Measurements from ENCODE around the gene ACKR1.

ACKR1 gene

DNA sequence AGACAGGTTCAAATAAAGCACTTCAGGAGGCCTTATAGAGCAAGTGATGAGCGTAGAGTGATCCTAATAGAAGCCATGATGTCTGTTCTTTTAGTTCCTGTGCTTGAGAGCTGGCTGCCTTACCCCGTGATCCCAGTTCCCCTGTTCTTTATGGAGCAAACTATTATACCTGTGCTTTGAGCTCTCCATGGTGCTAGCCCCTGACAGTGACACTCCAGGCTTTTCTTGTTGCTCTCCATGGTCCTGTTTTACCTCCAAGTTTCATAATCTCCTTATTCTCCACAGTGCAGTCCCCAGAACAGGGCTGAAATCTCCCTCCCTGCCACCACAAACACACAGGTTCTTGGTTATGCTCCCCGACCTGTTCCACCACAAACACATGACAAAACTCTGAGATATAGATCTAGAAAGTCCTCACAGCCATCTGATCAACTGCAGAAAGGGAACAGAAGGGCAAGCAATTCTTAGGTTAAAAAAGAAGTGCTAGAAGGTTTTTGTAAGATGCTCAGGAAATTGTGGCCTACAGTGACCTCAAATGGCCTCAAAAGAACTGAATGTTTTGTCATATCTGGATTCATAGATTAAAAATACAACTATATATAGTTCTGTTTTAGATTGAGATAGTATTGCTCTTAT is 27.3 kb upstream of the ACKR1 start:
- TF ChIP-seq, protein P1, sequence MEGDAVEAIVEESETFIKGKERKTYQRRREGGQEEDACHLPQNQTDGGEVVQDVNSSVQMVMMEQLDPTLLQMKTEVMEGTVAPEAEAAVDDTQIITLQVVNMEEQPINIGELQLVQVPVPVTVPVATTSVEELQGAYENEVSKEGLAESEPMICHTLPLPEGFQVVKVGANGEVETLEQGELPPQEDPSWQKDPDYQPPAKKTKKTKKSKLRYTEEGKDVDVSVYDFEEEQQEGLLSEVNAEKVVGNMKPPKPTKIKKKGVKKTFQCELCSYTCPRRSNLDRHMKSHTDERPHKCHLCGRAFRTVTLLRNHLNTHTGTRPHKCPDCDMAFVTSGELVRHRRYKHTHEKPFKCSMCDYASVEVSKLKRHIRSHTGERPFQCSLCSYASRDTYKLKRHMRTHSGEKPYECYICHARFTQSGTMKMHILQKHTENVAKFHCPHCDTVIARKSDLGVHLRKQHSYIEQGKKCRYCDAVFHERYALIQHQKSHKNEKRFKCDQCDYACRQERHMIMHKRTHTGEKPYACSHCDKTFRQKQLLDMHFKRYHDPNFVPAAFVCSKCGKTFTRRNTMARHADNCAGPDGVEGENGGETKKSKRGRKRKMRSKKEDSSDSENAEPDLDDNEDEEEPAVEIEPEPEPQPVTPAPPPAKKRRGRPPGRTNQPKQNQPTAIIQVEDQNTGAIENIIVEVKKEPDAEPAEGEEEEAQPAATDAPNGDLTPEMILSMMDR (conservative IDR thresholded peaks at IDR 0.05; ENCODE audit: low read length), result no peak
- Histone ChIP-seq H3K9me2 (replicated peaks; ENCODE audit: low read depth, low read length) (no peaks in the 10 kb centered on the region), H3F3A (ENCODE audit: low read depth) (no peaks in the 10 kb centered on the region), H2AFZ (ENCODE audit: low read length) (no peak overlapping the region), H3K27me3 (ENCODE audit: insufficient read depth, low read length, poor library complexity, severe bottlenecking) (no peaks in the 10 kb centered on the region), H3K9ac (ENCODE audit: low read depth, low read length, poor library complexity, severe bottlenecking) (no peak overlapping the region), H3K79me2 (ENCODE audit: insufficient read depth, low read length) (no peaks in the 10 kb centered on the region), H3K4me3 (ENCODE audit: low read length, poor library complexity, severe bottlenecking) (no peak overlapping the region), H3K4me1 (ENCODE audit: insufficient read depth, low read length, poor library complexity, severe bottlenecking) (no peaks in the 10 kb centered on the region), H4K20me1 (ENCODE audit: insufficient read depth, low read length, poor library complexity, severe bottlenecking) (no peaks in the 10 kb centered on the region), H3K36me3 (ENCODE audit: insufficient read depth, low read length) (no peaks in the 10 kb centered on the region), H3K9me3 (ENCODE audit: insufficient read depth, low read depth, low read length) (no peaks in the 10 kb centered on the region), H3K4me2 (ENCODE audit: low read depth, low read length, poor library complexity, severe bottlenecking) (no peak overlapping the region)

DNA sequence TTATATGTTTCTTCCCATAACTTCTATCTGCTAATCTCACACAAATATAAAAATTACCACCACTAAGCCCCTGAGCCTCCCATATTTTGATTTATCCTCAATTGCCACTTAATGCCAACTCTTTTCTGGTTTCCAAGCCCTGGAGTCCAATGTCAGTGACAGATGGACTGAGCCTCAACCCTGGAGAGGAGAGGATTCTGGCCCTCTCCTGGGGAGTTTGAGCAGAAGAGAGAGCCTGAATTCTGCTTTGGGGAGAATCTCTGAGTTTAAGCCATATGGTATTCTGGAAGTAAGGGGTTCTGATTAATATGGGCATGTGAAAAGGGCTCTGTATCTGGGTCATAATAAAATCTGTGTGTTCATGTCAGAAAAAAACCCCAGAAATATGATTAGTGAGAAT is 24.8 kb upstream of the ACKR1 start:
- Histone ChIP-seq H3K9me3 (ENCODE audit: insufficient read depth, low read depth, low read length) (no peaks in the 10 kb centered on the region), H3K9me2 (replicated peaks; ENCODE audit: low read depth, low read length) (no peaks in the 10 kb centered on the region), H3K79me2 (ENCODE audit: insufficient read depth, low read length) (no peaks in the 10 kb centered on the region), H3K4me3 (ENCODE audit: low read length, poor library complexity, severe bottlenecking) (no peak overlapping the region), H3K9ac (ENCODE audit: low read depth, low read length, poor library complexity, severe bottlenecking) (no peak overlapping the region), H3K36me3 (ENCODE audit: insufficient read depth, low read length) (no peaks in the 10 kb centered on the region), H3F3A (ENCODE audit: low read depth) (no peaks in the 10 kb centered on the region), H3K27me3 (ENCODE audit: insufficient read depth, low read length, poor library complexity, severe bottlenecking) (no peaks in the 10 kb centered on the region), H3K4me1 (ENCODE audit: insufficient read depth, low read length, poor library complexity, severe bottlenecking) (no peaks in the 10 kb centered on the region), H2AFZ (ENCODE audit: low read length) (no peak overlapping the region), H3K4me2 (ENCODE audit: low read depth, low read length, poor library complexity, severe bottlenecking) (no peak overlapping the region), H4K20me1 (ENCODE audit: insufficient read depth, low read length, poor library complexity, severe bottlenecking) (no peaks in the 10 kb centered on the region)
- no peak for TF ChIP-seq EZH2phosphoT487 (IDR thresholded peaks at IDR 0.05; ENCODE audit: borderline replicate concordance)
- TF ChIP-seq, protein P1 (conservative IDR thresholded peaks at IDR 0.05; ENCODE audit: low read length), result no peak

DNA sequence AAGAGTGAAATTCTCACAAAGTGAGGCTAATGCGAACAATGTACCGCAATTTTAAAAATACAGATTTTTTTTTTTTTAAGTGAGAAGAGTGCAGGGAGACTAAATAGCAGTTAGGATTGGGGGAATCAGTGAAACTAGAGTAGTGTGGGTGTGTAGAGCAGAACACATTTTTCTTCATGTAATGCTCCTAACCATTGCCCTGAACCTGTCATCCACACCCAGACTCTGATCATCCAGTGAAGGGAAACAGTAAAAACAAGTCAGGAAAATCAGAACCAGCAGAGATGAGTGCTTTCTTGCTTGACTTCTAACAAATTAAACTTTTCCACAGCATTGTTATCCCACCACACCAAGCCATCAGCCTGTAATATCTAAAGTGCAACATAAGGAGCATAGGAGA is 24.2 kb upstream of the ACKR1 start:
- Histone ChIP-seq H3K9me3 (ENCODE audit: insufficient read depth, low read depth, low read length) (no peaks in the 10 kb centered on the region), H3K4me3 (ENCODE audit: low read length, poor library complexity, severe bottlenecking) (no peak overlapping the region), H2AFZ (ENCODE audit: low read length) (no peak overlapping the region), H3K36me3 (ENCODE audit: insufficient read depth, low read length) (no peaks in the 10 kb centered on the region), H3K27me3 (ENCODE audit: insufficient read depth, low read length, poor library complexity, severe bottlenecking) (no peaks in the 10 kb centered on the region), H3K79me2 (ENCODE audit: insufficient read depth, low read length) (no peaks in the 10 kb centered on the region), H3K9ac (ENCODE audit: low read depth, low read length, poor library complexity, severe bottlenecking) (no peak overlapping the region), H3K9me2 (replicated peaks; ENCODE audit: low read depth, low read length) (no peaks in the 10 kb centered on the region), H3F3A (ENCODE audit: low read depth) (no peaks in the 10 kb centered on the region), H3K4me2 (ENCODE audit: low read depth, low read length, poor library complexity, severe bottlenecking) (no peak overlapping the region), H4K20me1 (ENCODE audit: insufficient read depth, low read length, poor library complexity, severe bottlenecking) (no peaks in the 10 kb centered on the region), H3K4me1 (ENCODE audit: insufficient read depth, low read length, poor library complexity, severe bottlenecking) (no peaks in the 10 kb centered on the region)
- no peak for TF ChIP-seq EZH2phosphoT487 (IDR thresholded peaks at IDR 0.05; ENCODE audit: borderline replicate concordance)
- TF ChIP-seq, protein P1 (conservative IDR thresholded peaks at IDR 0.05; ENCODE audit: low read length), result no peak

Measured in Loucy (cell line).